Kidney capillary endothelial cell (primary cell): Measurements from ENCODE around the gene PEX16.
"Not testable (repeated sequence)": the region's sequence is repeated elsewhere in the genome, so short reads cannot be mapped to it uniquely, and the experiment has no call there.

Experiments
- DNase-seq: peaks from one replicate; pipeline ENCODE4 v3.0.0-alpha.2; 2018; ENCODE audit warnings: low spot score

The PEX16 gene

DNA sequence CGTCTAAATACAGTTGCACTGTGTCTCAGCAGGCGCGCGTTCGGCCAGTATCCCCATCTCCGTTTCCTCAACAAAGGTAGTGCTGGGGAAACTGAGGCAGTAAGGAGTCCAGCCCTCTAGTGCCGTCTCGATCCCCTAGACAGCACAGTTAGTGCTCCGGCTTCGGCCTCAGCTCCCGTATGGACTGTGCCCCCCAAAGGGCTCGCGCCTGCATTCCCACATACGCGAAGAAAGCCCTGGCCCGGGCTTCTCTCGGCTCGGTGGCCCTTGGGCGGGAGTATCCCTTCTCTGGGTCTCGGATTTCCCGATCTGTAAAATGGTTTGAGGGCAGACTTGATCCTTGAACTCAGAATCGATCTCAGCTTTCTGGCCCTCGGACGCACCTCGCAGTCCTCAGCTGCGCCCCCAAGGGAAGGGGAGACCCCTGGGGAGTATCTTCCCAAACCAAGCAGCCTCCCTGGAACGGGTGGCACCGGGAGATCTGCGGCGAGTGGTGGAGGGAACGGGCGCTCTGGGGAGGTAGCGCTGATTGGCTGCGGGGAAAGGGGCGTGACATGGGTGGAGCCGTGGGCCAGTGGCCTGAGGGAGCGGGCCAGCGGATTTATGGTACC lies 759 bp upstream of the PEX16 start:
- peak; percentile 52 for DNase-seq

DNA sequence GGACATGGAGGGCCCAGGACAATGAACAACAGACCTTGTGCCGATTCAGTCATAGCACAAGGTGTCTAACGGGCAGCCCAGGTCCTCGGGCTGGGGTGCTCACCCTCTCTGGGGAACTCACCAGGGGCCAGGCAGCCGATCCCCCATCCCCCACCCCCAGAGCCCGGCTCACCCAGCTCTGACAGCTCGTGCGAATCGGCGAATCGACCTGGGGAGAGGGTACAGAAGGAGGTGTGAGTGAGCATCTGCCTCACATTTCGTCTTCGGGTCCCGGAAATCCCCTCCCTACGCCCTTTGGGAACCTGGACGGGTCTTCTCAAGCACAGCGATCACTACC lies 423 bp downstream of the PEX16 start:
- no peak for DNase-seq

DNA sequence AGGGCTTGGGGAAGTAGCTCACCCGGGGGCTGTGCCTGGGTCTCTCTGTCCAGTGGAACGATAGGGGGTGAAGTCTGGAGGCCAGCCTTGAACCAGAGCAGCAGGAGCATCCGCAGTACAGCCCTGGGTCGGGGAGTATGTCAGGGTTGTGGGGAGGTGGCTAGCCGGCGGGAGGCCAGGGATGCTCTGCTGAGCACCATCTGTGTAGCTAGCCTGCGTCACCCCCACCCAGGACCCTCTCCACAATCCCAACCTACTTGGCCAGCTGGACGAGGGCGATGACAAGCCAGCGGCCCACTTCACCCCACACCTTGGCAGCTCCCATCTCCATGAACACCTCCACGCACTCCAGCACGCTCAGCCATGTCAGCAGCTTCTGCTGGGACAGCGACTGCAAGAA lies 2.2 kb downstream of the PEX16 start:
- DNase-seq, result no peak

DNA sequence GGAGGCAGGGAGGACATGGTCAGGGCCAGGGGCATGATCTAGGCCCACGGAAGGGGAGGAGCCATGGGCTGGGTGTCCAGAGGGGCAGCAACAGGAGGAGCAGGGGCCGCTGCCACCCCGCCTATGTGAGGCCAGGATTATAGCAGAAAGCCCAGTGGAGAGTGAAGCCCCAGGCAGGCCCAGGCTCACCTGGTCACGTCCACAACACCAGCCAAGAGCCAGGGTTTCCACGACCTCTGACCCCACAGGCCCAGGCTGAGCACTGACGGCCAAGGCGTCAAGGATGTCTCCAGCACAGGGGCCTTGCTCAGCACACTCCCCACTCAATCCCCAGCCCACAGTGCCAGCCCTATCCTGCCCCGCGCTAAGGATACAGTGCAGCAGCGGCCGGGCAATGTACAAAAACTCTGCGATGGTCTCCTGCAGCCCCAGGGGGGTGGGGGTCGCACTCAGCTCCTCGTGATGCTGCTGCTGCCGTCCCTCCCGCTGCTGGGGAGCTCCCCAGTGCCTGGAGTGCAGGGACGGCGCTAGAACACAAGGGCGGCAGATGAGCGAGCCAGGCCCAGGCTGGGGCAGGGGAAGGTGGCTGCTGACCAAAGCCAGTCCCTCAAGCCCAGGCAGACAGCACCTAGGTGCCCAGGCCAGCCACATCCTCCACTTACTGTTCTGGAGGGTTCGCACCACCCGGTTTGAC lies 3.6 kb downstream of the PEX16 start:
- no peak for DNase-seq

DNA sequence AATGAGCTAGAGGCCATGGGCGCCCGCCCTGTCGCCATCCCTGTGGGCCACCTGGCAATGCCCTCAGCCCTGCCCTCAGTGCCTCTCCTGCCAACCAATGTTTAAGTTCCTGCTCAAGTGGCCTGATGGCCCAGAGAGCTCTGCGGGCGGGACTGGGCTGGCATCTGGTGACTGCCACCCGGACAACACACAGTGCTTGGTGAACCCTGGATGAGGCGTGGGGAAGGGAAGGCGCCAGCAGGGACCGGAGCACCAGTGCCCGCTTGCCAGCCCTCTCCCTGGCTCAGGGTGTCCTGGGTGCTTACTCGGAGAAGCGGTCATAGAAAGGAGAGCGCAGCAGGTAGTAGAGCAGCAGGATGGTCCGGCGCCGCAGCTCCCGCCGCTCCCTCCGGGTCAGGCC lies 4.2 kb downstream of the PEX16 start:
- DNase-seq, result no peak

DNA sequence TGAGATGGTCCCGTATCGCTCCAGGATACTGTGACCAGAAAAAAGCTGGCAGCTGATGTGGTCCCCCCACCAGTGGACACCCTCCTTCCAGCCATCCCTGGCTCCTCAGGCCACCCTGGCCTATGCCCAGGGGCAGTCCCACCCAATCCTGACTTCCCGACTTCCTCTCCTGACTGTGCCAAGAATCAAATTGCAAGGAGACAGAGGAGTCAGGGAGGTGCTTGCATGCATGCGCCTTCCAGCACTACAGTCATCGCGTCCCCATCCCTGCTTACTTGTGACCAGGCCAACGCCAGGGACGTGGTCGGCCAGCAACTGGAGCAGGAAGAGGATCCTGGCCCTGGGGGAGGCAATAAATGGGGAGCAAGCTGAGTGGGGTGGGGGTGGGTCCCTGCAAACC lies 7.1 kb downstream of the PEX16 start:
- no peak for DNase-seq

DNA sequence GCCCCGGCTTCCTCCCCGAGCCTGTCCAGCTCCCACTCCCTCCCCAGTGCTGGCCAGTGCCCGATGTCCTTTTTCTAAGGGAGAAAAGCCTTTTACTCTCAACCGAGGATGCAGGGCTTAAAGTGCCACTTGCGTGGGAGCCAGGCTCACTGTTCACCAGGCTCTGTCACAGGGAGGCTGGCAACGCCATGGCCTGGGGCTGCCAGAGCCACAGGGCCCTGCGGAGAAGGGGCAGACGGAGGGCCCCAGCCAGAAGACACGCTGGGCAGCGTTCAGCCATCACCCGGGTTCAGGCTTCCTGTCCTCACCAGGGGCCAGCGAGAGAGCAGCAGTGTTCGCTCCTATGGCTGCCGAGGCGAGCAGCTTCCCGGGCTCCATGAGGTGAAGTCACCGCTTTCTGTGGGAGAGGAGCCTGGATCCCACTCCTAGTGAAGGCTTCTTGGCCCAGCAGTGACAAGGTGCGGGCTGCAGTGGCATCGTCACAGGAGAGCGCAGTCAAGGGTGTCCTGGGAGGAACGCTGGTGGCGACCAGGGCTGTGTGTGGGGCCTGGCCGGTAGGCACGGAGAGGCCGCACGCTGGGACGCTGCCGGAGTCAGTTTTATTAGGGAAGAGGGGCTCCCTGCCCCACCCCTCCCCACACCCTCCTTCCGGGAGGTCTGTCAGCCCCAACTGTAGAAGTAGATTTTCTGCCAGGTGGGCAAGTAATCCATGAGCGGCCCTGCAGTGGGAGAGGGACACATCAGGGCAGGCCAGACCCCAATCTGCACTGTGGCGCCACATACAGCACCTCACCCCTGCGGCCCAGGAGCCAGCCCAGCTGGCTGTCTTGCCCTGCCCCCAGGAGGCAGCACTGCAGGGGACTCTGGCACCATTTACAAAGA lies 7.8 kb downstream of the PEX16 start:
- no peak for DNase-seq

DNA sequence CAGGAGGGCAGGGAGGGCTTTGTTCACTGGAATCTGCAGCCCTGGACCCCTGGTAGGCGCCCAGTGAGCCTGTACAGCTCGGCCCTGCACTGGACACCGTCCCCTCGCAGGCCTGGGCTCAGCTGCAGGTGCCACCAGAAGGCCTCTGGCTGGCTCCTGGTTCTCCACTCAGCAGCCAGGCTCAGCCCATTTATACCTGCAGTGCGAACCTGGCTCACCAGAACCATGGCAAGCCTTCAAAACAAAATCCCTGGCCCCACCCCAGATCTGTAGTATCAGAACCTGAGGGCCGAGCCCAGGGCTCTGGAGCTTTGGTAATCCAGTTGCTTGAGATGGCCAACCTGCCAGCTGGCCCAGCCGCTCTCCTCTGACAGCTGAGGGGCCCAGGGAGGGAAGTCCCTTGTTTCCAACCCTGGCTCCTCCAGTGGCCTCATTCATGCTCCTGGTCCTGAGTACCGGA lies 9.7 kb downstream of the PEX16 start:
- no peak for DNase-seq

DNA sequence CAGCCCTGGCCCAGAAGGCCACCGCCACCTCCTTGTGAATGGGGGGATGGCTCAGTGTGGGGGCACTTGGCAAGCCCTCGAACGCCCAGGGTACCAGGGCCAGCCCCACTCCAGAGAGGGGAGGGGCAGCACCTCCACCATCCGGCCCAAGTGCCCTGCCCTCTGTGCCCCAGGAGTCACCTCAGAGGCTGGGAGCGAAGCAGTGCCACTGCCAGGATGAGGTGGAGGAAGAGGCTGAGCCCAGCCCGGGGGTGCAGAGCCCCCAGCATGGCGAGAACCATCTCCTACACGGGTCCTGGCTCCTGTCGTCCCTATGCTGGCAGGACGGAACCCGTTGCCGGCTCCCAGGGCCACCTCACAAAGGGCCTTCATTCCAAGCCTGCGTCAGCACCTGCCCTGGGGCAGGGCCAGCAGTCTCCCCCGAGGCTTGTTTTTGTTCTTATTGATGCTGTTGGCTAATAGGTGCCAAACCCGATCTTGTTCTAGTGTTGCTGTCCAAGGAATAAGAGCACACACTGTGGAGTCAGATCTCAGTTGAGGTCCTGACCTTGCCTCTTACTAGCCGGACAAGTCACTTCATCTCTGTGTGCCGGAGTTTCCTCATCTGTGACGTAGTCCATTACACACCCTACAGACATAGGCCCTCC lies 10.6 kb downstream of the PEX16 start, which contains the start of gene FREY1:
TSS of gene FREY1 (minus strand) at position 307 of the 647 bp plus-strand sequence. CDS start at position 281, 26 bp downstream.
- DNase-seq, result no peak

DNA sequence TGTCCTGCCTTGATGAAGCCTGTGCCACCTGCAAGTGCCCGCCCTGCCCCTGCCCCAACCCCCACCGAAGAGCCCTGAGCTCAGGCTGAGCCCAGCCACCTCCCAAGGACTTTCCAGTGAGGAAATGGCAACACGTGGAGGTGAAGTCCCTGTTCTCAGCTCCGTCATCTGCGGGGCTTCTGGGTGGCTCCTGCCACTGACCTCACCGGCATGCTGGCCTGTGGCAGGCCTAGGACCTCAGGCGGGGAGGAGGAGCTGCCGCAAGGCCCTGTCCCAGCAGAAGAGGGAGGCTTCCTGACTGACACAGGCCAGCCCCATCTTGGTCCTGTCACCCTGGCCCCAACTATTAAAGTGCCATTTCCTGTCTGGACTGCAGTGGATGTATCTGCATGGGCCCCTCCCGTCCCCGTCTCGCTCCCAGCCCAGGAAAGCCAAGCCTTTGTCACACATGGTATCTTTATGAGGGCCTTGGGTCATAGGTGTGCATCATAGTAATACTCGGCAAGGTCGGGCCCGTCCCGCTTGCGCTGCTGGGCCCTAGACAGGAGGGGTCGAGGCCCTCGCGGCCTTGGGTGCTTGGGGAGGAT lies 11.5 kb downstream of the PEX16 start:
- DNase-seq, result peak; percentile 36

DNA sequence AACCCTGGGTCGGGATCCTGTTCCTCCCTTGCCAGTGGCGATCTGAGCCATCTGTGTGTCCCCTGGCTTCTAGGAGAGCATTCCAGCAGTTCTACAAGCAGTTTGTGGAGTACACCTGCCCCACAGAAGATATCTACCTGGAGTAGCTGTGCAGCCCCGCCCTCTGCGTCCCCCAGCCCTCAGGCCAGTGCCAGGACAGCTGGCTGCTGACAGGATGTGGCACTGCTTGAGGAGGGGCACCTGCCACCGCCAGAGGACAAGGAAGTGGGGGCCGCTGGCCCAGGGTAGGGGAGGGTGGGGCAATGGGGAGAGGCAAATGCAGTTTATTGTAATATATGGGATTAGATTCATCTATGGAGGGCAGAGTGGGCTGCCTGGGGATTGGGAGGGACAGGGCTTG lies 12.1 kb downstream of the PEX16 start:
- not testable (repeated sequence) for DNase-seq

DNA sequence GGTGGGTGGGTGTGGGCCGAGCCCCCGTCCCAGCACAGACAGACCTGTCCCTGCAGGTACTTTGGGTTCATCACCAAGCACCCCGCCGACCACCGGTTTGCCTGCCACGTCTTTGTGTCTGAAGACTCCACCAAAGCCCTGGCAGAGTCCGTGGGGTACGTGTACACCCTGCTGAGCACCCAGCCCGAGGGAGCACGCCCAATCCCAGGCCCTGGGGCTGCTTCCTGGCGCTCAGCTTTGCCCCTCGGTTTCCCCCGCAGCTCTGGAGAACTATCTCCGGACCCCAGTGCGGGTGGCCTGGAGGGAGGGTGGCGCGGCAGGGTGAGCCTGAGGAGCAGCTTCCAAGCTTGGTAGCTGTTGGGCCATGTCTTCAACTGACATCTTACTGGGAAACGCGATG lies 12.6 kb downstream of the PEX16 start:
- DNase-seq, result no peak

DNA sequence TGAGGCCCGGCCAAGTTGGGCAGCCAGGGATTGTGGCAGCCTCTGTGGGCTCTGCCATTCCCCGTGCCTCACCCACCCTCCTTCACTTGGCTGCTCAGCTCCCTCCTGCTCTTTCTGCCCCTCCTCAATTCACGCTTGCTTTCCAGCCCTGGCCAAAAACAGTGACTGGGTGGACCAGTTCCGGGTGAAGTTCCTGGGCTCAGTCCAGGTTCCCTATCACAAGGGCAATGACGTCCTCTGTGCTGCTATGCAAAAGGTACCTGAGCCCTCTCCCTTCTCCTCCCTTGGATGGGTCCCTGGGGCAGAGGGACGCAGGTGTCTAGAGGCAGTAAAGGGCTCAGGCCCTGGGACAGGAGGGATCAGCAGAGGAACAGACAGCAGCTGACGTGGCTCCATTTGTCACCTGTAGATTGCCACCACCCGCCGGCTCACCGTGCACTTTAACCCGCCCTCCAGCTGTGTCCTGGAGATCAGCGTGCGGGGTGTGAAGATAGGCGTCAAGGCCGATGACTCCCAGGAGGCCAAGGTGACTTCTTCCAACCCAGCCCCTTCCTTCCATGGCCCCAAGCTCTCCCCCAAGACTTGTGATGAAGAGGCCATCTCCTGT lies 13.3 kb downstream of the PEX16 start:
- no peak for DNase-seq

DNA sequence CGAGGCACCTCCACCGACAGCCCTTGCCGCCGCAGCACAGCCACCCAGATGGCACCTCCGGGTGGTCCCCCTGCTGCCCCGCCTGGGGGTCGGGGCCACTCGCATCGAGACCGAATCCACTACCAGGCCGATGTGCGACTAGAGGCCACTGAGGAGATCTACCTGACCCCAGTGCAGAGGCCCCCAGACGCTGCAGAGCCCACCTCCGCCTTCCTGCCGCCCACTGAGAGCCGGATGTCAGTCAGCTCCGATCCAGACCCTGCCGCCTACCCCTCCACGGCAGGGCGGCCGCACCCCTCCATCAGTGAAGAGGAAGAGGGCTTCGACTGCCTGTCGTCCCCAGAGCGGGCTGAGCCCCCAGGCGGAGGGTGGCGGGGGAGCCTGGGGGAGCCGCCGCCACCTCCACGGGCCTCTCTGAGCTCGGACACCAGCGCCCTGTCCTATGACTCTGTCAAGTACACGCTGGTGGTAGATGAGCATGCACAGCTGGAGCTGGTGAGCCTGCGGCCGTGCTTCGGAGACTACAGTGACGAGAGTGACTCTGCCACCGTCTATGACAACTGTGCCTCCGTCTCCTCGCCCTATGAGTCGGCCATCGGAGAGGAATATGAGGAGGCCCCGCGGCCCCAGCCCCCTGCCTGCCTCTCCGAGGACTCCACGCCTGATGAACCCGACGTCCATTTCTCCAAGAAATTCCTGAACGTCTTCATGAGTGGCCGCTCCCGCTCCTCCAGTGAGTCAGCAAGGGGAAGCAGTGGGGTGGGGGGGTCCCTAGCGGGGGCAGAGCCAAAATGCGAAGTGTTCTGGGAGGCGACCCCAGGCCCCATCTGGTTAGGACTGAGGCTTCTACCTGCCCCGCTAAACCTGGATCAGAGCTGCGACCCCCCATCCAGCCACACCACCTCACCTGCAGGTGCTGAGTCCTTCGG lies 15.0 kb downstream of the PEX16 start:
- no peak for DNase-seq

DNA sequence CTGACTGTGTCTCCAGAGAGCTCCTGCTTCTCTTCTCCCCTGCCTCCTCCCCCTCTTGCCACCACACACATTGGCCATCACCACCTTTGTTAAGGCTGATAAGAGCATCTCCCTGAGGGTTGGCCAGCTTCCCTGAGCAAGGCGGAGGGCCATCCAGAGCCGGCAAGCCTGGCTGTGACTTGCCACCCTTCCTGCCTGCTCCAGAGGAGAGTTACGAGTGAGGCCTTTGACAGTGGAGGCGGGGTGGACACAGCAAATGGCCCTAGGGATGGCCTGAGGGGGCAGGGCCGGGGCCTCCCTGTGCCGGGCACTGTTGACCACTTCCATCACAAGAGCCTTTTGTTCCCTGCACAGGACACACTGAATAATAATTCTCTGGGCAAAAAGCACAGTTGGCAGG lies 16.1 kb downstream of the PEX16 start:
- DNase-seq, result no peak

DNA sequence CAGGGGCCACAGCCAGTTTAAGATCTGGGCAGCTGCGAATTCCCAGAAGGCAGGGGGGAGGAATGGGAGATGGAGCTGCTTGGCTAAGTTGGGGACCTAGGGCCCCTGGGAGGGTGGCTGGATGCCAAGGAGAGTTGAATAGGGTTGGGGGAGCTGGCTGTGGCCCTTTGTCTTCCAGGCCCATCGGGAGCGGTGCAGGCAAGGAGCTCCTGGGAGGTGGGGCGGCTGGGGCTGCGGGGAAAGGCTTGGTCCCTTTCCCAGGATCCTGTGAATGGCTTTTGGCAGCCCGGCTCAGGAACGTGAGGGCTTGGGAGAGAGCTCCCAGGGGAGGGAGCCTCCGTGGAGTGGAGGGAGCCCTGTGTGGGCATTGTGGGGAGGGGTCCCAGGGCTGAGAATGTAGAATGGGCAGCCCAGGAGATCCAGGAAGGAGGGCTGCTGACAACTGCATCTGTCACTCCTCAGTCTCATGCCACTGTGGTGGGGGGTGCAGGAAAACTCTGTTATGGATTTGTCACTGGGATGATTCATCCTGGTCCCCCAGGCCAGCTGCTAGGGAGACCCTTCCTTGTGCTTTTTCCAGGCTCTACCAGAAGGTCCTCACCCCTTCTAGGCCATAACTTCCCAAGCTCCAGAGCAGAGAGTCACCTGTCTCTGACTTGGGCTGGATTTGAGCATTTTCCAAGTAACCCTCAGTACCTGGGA lies 16.6 kb downstream of the PEX16 start:
- DNase-seq, result no peak

DNA sequence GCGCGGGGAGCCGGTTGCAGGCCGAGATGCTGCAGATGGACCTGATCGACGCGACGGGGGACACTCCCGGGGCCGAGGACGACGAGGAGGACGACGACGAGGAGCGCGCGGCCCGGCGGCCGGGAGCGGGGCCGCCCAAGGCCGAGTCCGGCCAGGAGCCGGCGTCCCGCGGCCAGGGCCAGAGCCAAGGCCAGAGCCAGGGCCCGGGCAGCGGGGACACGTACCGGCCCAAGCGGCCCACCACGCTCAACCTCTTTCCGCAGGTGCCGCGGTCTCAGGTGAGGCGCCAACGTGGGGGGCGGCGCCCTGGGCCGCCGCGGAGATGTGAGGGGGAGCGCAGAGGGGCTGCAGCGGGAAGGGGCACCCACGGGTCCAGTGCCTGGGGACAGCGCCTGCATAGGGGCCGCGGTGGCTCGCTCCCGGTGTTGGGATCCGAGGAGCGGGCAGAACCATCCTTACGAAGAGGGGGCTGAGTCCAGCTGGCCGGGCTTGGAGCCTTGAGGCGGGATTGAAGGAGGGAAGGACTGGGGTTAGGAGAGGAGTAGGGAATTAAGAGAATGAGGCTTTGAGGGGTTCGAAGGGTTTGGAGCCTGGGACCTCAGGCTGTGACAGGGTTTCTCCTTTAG lies 17.4 kb downstream of the PEX16 start:
- not testable (repeated sequence) for DNase-seq

DNA sequence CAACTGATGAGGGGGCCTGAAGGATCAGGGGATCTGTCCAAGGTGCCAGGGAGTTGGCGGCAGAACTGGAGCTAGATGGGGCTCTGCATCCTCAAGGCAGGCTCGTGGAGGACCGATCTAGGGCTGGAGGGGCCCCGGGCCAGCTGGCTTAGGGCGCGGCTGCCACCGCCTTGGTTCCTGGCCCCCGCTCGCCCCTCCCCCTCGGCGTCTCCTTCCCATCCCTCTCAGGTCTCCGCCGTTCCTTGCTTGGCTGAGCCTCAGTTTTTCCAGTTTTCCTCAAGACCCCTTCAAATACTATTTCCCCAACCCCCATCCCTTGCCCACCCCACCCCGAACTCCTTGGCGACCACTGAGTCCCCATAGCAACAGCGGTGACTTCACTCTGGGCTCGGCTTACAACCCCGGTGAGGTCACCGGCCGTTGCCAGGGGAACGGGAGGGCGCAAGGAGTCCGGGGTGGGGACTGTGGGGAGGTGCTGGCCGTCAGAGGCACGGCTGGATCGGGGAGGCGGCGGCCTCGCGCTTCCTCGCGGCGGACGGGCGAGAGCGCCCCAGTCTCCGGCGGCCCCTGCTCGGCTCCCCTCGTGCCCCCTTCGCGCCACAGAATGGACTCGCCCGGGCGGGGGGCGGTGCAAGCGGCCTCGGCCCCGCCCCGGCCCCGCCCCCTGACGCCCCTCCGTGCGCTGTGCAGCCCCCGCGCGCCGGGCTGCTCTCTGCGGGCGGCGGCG lies 18.1 kb downstream of the PEX16 start:
- peak; percentile 63 for DNase-seq

DNA sequence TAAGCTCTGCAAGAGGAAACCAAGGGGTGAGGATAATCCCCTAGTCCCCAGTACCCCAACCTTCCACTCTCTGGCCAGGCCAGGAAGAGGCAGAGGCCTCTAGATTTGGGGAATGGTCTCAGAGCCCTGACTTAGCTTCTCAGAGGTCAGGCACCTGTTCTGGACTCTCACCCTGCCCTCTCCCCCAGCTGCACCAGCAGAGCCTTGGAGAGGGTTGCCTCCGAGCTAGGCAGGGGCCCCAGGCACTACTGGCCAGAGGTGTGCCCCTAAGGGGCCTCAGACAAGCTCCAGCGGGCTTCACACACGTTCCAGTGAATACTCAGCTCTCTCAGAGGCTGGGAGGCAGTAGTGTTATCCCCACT lies 18.6 kb downstream of the PEX16 start:
- no peak for DNase-seq
